H1 (cell line): Measurements from ENCODE around the gene ACACB. TPM values are rescaled to one million over a fixed set of nuclear protein-coding genes. Genes with fewer than 3 reads are reported as not detected.

ENCODE experiments used
- CTCF ChIA-PET: fragments of 300-600 bp; sonication (Branson Sonifier 250); formaldehyde crosslinking; loops from one replicate; lab custom pipeline; 2021; ENCODE audit not compliant: partially characterized antibody; lab: Charles Lee
- POLR2A ChIA-PET: fragments of 300-600 bp; sonication (Branson Sonifier 250); formaldehyde crosslinking; loops from one replicate; lab custom pipeline; 2021; ENCODE audit warnings: inconsistent platforms; ENCODE audit not compliant: partially characterized antibody; lab: Charles Lee
- DNase-seq, 2 experiments: peaks; one replicate each; pipeline versions ENCODE4 v3.0.0 to v3.0.0-alpha.2; 2010 to 2022; ENCODE audit warnings: low spot score in 2 of 2, low read depth in 1 of 2, mixed read lengths in 1 of 2
- FAIRE-seq: peaks from 2 replicates; lab custom pipeline; 2011; peaks lifted over from hg19 to GRCh38; lab: Jason Lieb, UNC
- H2AFZ ChIP-seq: 2 replicates; pipeline ENCODE4 v1.8.1; 2012; ENCODE audit warnings: low read length, inconsistent platforms
- H2AK5ac ChIP-seq: 2 replicates; pipeline ENCODE4 v1.6.1; 2013; ENCODE audit warnings: low read depth, low read length
- H2BK120ac ChIP-seq: replicated peaks from 2 replicates; pipeline ENCODE3; 2013; ENCODE audit warnings: low read depth, low read length, inconsistent platforms
- H2BK12ac ChIP-seq: 2 replicates; pipeline ENCODE4 v1.6.1; 2013; ENCODE audit warnings: low read depth, low read length
- H2BK15ac ChIP-seq: 2 replicates; pipeline ENCODE4 v1.6.1; 2013; ENCODE audit warnings: low read length
- H2BK20ac ChIP-seq: 2 replicates; pipeline ENCODE4 v1.6.1; 2013; ENCODE audit warnings: low read length
- H2BK5ac ChIP-seq: 2 replicates; pipeline ENCODE4 v1.6.1; 2013; ENCODE audit warnings: low read depth, low read length
- H3K14ac ChIP-seq: 2 replicates; pipeline ENCODE4 v1.6.1; 2013; ENCODE audit warnings: inconsistent platforms; ENCODE audit not compliant: insufficient read length
- H3K18ac ChIP-seq: 2 replicates; pipeline ENCODE4 v1.6.1; 2013; ENCODE audit warnings: low read length; ENCODE audit errors: extremely low read depth
- H3K23ac ChIP-seq: 2 replicates; pipeline ENCODE4 v1.6.1; 2013; ENCODE audit warnings: inconsistent platforms; ENCODE audit not compliant: insufficient read length
- H3K23me2 ChIP-seq: 2 replicates; pipeline ENCODE4 v1.6.1; 2013; ENCODE audit warnings: low read depth, low read length
- H3K27ac ChIP-seq: 2 replicates; pipeline ENCODE4 v1.6.1; 2011; ENCODE audit warnings: low read depth, low read length, inconsistent platforms
- H3K27me3 ChIP-seq, 4 experiments: replicated peaks in 1 of 4; 1 replicate in 1 of 4; 2 replicates in 3 of 4; pipeline versions ENCODE4 v1.6.1 to v1.8.1; 2011 to 2013; ENCODE audit warnings: low read length in 3 of 4, mild to moderate bottlenecking in 3 of 4, inconsistent platforms in 2 of 4, mixed read lengths in 2 of 4, moderate library complexity in 1 of 4; ENCODE audit not compliant: control insufficient read depth in 3 of 4, insufficient read depth in 3 of 4; ENCODE audit errors: extremely low read depth in 1 of 4
- H3K36me3 ChIP-seq, 4 experiments: 2 replicates each; pipeline versions ENCODE4 v1.6.1 to v1.8.1; 2011 to 2013; ENCODE audit warnings: mild to moderate bottlenecking in 4 of 4, low read length in 3 of 4, moderate library complexity in 2 of 4, control low read depth in 1 of 4, inconsistent platforms in 1 of 4; ENCODE audit not compliant: insufficient read depth in 4 of 4, control insufficient read depth in 2 of 4
- H3K4ac ChIP-seq: replicated peaks from 2 replicates; pipeline ENCODE3; 2013; ENCODE audit warnings: low read length, low read depth, mixed read lengths, inconsistent platforms; ENCODE audit not compliant: insufficient read length
- H3K4me1 ChIP-seq, 4 experiments: replicated peaks in 1 of 4; 1 replicate in 1 of 4; 2 replicates in 3 of 4; pipeline versions ENCODE4 v1.6.1 to v1.8.1; 2011 to 2013; ENCODE audit warnings: low read length in 3 of 4, inconsistent platforms in 2 of 4, mixed read lengths in 1 of 4; ENCODE audit not compliant: insufficient read depth in 4 of 4, control insufficient read depth in 3 of 4
- H3K4me2 ChIP-seq, 2 experiments: 2 replicates each; pipeline versions ENCODE4 v1.6.1 to v1.8.1; 2011 to 2013; ENCODE audit warnings: low read depth in 2 of 2, low read length in 2 of 2, control low read depth in 1 of 2, inconsistent platforms in 1 of 2, mild to moderate bottlenecking in 1 of 2; ENCODE audit not compliant: insufficient read depth in 1 of 2
- H3K4me3 ChIP-seq, 4 experiments: fragments of 200-600, 300-600 bp in 1 of 4; sonication (generic), shearing (Covaris generic), sonication (Bioruptor Twin) in 1 of 4; 2 replicates each; pipeline versions ENCODE4 v1.5.1 to v1.8.1; 2011 to 2016; ENCODE audit warnings: low read length in 4 of 4, low read depth in 3 of 4, control low read depth in 2 of 4, inconsistent platforms in 2 of 4, mild to moderate bottlenecking in 2 of 4, mixed read lengths in 1 of 4, moderate library complexity in 1 of 4; ENCODE audit not compliant: insufficient read depth in 2 of 4; ENCODE audit errors: extremely low read depth in 1 of 4
- H3K56ac ChIP-seq: replicated peaks from 2 replicates; pipeline ENCODE3; 2013; ENCODE audit warnings: low read depth, mild to moderate bottlenecking, mixed read lengths, low read length, inconsistent platforms; ENCODE audit not compliant: insufficient read length
- H3K79me1 ChIP-seq: 2 replicates; pipeline ENCODE4 v1.6.1; 2013; ENCODE audit warnings: low read depth, low read length, control low read depth
- H3K79me2 ChIP-seq, 2 experiments: 2 replicates each; pipeline versions ENCODE4 v1.6.1 to v1.8.1; 2012 to 2013; ENCODE audit warnings: low read length in 2 of 2, mild to moderate bottlenecking in 2 of 2, inconsistent platforms in 1 of 2; ENCODE audit not compliant: insufficient read depth in 2 of 2, control insufficient read depth in 1 of 2
- H3K9ac ChIP-seq, 4 experiments: replicated peaks in 1 of 4; 1 replicate in 1 of 4; 2 replicates in 3 of 4; pipeline versions ENCODE4 v1.6.1 to v1.8.1; 2011 to 2013; ENCODE audit warnings: low read depth in 3 of 4, low read length in 3 of 4, control low read depth in 2 of 4, mild to moderate bottlenecking in 2 of 4, moderate library complexity in 2 of 4, inconsistent platforms in 1 of 4; ENCODE audit errors: extremely low read depth in 1 of 4
- H3K9me3 ChIP-seq, 2 experiments: 2 replicates each; pipeline versions ENCODE4 v1.6.1 to v1.8.1; 2012 to 2013; ENCODE audit warnings: mild to moderate bottlenecking in 2 of 2, moderate library complexity in 2 of 2, control low read depth in 1 of 2, inconsistent platforms in 1 of 2, low read depth in 1 of 2, low read length in 1 of 2, mixed read lengths in 1 of 2; ENCODE audit not compliant: insufficient read depth in 2 of 2
- H4K20me1 ChIP-seq, 2 experiments: replicated peaks in 1 of 2; 2 replicates each; pipeline versions ENCODE3 to v1.8.1; 2011 to 2013; ENCODE audit warnings: inconsistent platforms in 2 of 2, low read length in 2 of 2, mild to moderate bottlenecking in 1 of 2; ENCODE audit not compliant: insufficient read depth in 2 of 2, control insufficient read depth in 1 of 2
- H4K5ac ChIP-seq: 2 replicates; pipeline ENCODE4 v1.6.1; 2013; ENCODE audit warnings: low read length, low read depth, mixed read lengths, inconsistent platforms; ENCODE audit not compliant: insufficient read length
- H4K8ac ChIP-seq: 2 replicates; pipeline ENCODE4 v1.8.0; 2013; ENCODE audit warnings: mild to moderate bottlenecking, moderate library complexity, low read length, inconsistent platforms; ENCODE audit not compliant: insufficient read depth; ENCODE audit errors: extremely low read depth
- H4K91ac ChIP-seq: replicated peaks from 2 replicates; pipeline ENCODE3; 2013; ENCODE audit warnings: low read length, mixed read lengths, inconsistent platforms; ENCODE audit not compliant: insufficient read length
- BCL11A ChIP-seq, 2 experiments: IDR thresholded peaks; one replicate each; pipeline ENCODE4 v1.6.1; 2011; ENCODE audit warnings: low read depth in 2 of 2, low read length in 2 of 2, mild to moderate bottlenecking in 2 of 2
- CTCF ChIP-seq, 3 experiments: IDR thresholded peaks; 1 replicate in 2 of 3; 2 replicates in 1 of 3; pipeline versions ENCODE4 v1.5.1 to v1.6.1; 2011; ENCODE audit warnings: low read length in 3 of 3, mild to moderate bottlenecking in 3 of 3, inconsistent platforms in 2 of 3, low read depth in 1 of 3, moderate library complexity in 1 of 3; ENCODE audit not compliant: insufficient read depth in 1 of 3; ENCODE audit errors: control extremely low read depth in 1 of 3
- RAD21 ChIP-seq, 2 experiments: IDR thresholded peaks in 1 of 2; conservative IDR thresholded peaks in 1 of 2; 2 replicates each; pipeline ENCODE4 v1.6.1; 2011; ENCODE audit warnings: low read depth in 2 of 2, low read length in 2 of 2, improper control_type of control experiment in 1 of 2, inconsistent platforms in 1 of 2, mild to moderate bottlenecking in 1 of 2, moderate library complexity in 1 of 2
- YY1 ChIP-seq: IDR thresholded peaks from 2 replicates; pipeline ENCODE4 v1.6.1; 2011; ENCODE audit warnings: low read depth, mild to moderate bottlenecking, low read length
- WGBS, 2 experiments: shearing (Covaris generic) in 1 of 2; methylation state at CpG; one replicate each; pipeline versions ENCODE4 v1.1.6 to v1.1.7; 2013 to 2015; ENCODE audit warnings: low lambda C conversion rate in 2 of 2, mixed read lengths in 2 of 2, inconsistent platforms in 1 of 2, low coverage in 1 of 2, missing lambda C conversion rate in 1 of 2; ENCODE audit not compliant: insufficient replicate concordance in 2 of 2, insufficient coverage in 1 of 2, insufficient read length in 1 of 2; ENCODE audit errors: extremely low coverage in 1 of 2, missing lambda C conversion rate in 1 of 2; 5-methylcytosine and 5-hydroxymethylcytosine counted together
- polyA plus RNA-seq, 7 experiments: library from polyadenylated mRNA; depleted of rRNA in 3 of 7; stranded (reverse) in 5 of 7; unstranded in 2 of 7; fragments of >200 nt in 5 of 7; fragments of 200-250 nt in 2 of 7; gene quantifications; 1 replicate in 5 of 7; 2 replicates in 1 of 7; 4 replicates in 1 of 7; pipeline versions ENCODE4 v1.2.1 to v1.2.3, GENCODE V29; 2011 to 2013; ENCODE audit warnings: missing spikeins in 2 of 7, mixed read lengths in 2 of 7
- total RNA-seq: library from RNA; stranded (reverse); fragmentation: NEBNext Ultra II Directional; extraction: Animal tissue kit (Norgen Biotek cat#: 25700); gene quantifications from 2 replicates; pipeline ENCODE4 v1.2.1, GENCODE V29; 2021

ACACB gene
- total and polyA plus RNA-seq, 2 of the 8 experiments (the other 6 are each of a cell fraction or from before 2014, with no cell fraction given): 5.8 to 15.3 TPM

GRCh38 chr12:109134186-109134917 lies 18.0 kb downstream of the ACACB start:
- Histone ChIP-seq H3K79me1 (no peaks in the 10 kb centered on the region), H4K20me1 (no peaks in the 10 kb centered on the region), H3K79me2 (no peaks in the 10 kb centered on the region), H4K5ac (no peak overlapping the region), H2BK15ac (no peak overlapping the region), H3K27ac (no peak overlapping the region), H3K23ac (no peak overlapping the region), H2BK12ac (no peak overlapping the region), H3K27me3 (no peaks in the 10 kb centered on the region), H4K91ac (no peak overlapping the region), H3K9me3 (no peaks in the 10 kb centered on the region; a peak in 1 of 4 replicates), H3K14ac (no peak overlapping the region), H3K56ac (no peak overlapping the region), H3K4me1 (no peaks in the 10 kb centered on the region), H3K18ac (no peak overlapping the region), H3K4ac (no peak overlapping the region), H2AFZ (peak overlapping the region; percentile 26; the same call in 1 of the 2 replicates), H3K23me2 (no peaks in the 10 kb centered on the region), H4K8ac (no peak overlapping the region), H2BK20ac (no peak overlapping the region), H3K9ac (peak overlapping the region in 1 of 4 experiments; percentile 37; a peak in 1 of 7 replicates), H3K36me3 (no peaks in the 10 kb centered on the region), H2BK5ac (no peak overlapping the region), H2BK120ac (peak overlapping the region; percentile 64), H2AK5ac (no peak overlapping the region; the same call in 1 of the 2 replicates), H3K4me3 (no peak overlapping the region), H3K4me2 (no peak overlapping the region)
- DNase-seq (peak in 1 of 2 experiments; percentile 74), FAIRE-seq (peak; percentile 76)
- 79% methylated on average over 6 of the region's 6 CpGs; no CpG with 5 or more reads in 1 of the 2 experiments for WGBS, 2 experiments
- TF ChIP-seq CTCF (IDR thresholded peaks at IDR 0.05; ENCODE audit: control extremely low read depth in 1 of 3, insufficient read depth in 1 of 3, low read depth in 1 of 3, low read length in 3 of 3) (peak; percentile 74 to 79 (median 75)), YY1 (0 out of 2 replicates have a peak, but pooled peaks have one; percentile 6), BCL11A (IDR thresholded peaks at IDR 0.05; ENCODE audit: low read depth in 2 of 2, low read length in 2 of 2) (no peak), RAD21 (IDR thresholded peaks at IDR 0.05 in 1 of 2, conservative IDR thresholded peaks at IDR 0.05 in 1 of 2; ENCODE audit: low read depth in 2 of 2, low read length in 2 of 2) (peak; percentile 65 to 71)
- ChIA-PET CTCF (interaction anchor here (0.6 to 2.9 kb wide), 24 partner anchors 8 to 414 kb away, joined by 3 to 10 read pairs (median 4); no protein-coding TSS in a partner anchor), POLR2A (no interaction called here)
